Ishikawa (cell line): ENCODE results near the gene PDZD7.

Source experiments
- CEBPB ChIP-seq: IDR thresholded peaks from 2 replicates; pipeline ENCODE4 v1.6.1; 2012
- CREB1 ChIP-seq: IDR thresholded peaks from 2 replicates; pipeline ENCODE4 v1.6.1; 2012; ENCODE audit warnings: low read depth
- EGR1 ChIP-seq: IDR thresholded peaks from 2 replicates; pipeline ENCODE4 v1.6.1; 2012
- EP300 ChIP-seq: IDR thresholded peaks from 2 replicates; pipeline ENCODE4 v1.6.1; 2012; ENCODE audit warnings: borderline replicate concordance
- FOXM1 ChIP-seq: IDR thresholded peaks from 2 replicates; pipeline ENCODE4 v1.6.1; 2012; ENCODE audit warnings: low read depth, borderline replicate concordance
- MAX ChIP-seq: IDR thresholded peaks from 2 replicates; pipeline ENCODE4 v1.6.1; 2012
- NFIC ChIP-seq: IDR thresholded peaks from 2 replicates; pipeline ENCODE4 v1.6.1; 2012
- RAD21 ChIP-seq: IDR thresholded peaks from 2 replicates; pipeline ENCODE4 v1.6.1; 2012; ENCODE audit warnings: low read depth
- TAF1 ChIP-seq: IDR thresholded peaks from 2 replicates; pipeline ENCODE4 v1.6.1; 2012; ENCODE audit warnings: low read depth, mild to moderate bottlenecking
- TCF12 ChIP-seq: IDR thresholded peaks from 2 replicates; pipeline ENCODE4 v1.6.1; 2012; ENCODE audit warnings: low read depth
- TEAD4 ChIP-seq: IDR thresholded peaks from 2 replicates; pipeline ENCODE4 v1.6.1; 2012
- USF1 ChIP-seq: IDR thresholded peaks from 2 replicates; pipeline ENCODE4 v1.6.1; 2012
- YY1 ChIP-seq: IDR thresholded peaks from 2 replicates; pipeline ENCODE4 v1.6.1; 2012; ENCODE audit warnings: low read depth
- ZBTB7A ChIP-seq: IDR thresholded peaks from 2 replicates; pipeline ENCODE4 v1.6.1; 2012; ENCODE audit warnings: low read depth
- TF ChIP-seq, protein P1 (sequence below): IDR thresholded peaks from 2 replicates; pipeline ENCODE4 v1.6.1; 2012; ENCODE audit warnings: low read depth, mild to moderate bottlenecking

The PDZD7 gene

GRCh38 chr10:101047961-101048892 is 17.3 kb upstream of the PDZD7 start:
- TF ChIP-seq TCF12 (no peak), EP300 (no peak), NFIC (no peak)

DNA sequence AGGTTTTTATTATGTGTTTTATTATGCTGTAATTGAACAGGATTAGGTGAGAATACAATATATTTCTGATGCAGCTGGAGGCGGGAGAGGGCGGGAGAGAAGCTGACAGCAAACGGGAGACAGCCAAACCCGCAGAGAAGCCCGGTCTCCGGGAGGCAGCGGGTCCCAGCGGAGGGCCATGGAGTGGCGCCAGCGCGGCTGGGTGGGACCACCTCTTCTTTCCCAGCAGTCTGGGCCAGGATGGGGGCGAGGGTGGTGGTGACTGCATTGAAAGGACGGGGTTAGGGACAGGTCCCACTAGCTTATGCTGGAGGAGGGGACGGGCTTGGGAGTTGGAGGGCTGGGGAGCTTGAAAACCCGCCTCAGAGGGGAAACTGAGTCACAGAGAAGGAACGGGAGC is 16.3 kb upstream of the PDZD7 start:
- no peak for TF ChIP-seq CEBPB
- TF ChIP-seq TAF1, result no peak
- no peak for TF ChIP-seq EGR1
- TF ChIP-seq YY1, result no peak
- no peak for TF ChIP-seq TCF12
- TF ChIP-seq ZBTB7A, result no peak

DNA sequence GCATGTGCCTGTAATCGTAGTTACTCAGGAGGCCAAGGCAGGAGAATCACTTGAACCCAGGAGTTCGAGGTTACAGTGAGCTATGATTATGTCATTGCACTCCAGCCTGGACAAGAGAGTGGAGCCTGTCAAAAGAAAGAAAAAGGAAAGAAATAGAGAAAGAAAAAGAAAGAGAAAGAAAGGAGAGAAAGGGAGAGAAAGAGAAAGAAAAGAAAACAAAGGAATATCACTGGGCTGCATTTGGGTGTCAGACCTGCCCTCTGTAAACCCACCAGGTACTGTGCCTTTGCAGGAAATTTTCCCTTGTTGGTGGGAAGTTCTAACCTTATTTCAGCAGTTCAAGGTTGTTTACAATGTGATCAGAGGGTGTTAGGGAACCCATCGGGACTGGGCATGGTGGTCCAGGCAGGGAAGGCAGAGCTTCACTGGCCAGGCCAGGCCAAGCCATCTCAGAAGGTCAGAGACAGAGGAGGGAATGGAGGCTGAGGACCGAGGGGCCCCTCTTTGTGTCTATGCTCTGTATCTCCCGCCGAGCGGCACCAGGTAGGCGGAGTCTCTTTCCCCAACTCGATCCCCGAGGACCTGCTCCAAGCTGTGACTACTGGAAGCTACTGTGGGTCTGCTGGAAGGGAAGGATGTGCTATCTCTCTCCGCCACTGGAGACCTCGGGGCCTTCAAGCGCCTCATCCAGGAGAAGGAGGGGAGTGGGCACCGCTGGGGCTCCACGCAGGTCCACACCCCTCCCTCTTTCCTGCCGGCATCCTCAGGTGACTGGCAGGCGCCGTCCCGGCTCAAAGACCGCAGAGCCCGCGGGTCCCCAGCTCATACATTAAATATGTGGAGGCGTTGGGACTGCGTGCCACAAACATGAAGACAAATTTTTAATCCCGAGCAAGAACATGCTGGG is 15.7 kb upstream of the PDZD7 start:
- no peak for TF ChIP-seq MAX
- TF ChIP-seq TCF12, result no peak
- TF ChIP-seq CREB1, result no peak
- TF ChIP-seq CEBPB, result no peak
- TF ChIP-seq TEAD4, result no peak
- TF ChIP-seq EGR1, result no peak
- TF ChIP-seq RAD21, result no peak
- no peak for TF ChIP-seq ZBTB7A
- no peak for TF ChIP-seq NFIC
- TF ChIP-seq TAF1, result no peak
- TF ChIP-seq, protein P1, sequence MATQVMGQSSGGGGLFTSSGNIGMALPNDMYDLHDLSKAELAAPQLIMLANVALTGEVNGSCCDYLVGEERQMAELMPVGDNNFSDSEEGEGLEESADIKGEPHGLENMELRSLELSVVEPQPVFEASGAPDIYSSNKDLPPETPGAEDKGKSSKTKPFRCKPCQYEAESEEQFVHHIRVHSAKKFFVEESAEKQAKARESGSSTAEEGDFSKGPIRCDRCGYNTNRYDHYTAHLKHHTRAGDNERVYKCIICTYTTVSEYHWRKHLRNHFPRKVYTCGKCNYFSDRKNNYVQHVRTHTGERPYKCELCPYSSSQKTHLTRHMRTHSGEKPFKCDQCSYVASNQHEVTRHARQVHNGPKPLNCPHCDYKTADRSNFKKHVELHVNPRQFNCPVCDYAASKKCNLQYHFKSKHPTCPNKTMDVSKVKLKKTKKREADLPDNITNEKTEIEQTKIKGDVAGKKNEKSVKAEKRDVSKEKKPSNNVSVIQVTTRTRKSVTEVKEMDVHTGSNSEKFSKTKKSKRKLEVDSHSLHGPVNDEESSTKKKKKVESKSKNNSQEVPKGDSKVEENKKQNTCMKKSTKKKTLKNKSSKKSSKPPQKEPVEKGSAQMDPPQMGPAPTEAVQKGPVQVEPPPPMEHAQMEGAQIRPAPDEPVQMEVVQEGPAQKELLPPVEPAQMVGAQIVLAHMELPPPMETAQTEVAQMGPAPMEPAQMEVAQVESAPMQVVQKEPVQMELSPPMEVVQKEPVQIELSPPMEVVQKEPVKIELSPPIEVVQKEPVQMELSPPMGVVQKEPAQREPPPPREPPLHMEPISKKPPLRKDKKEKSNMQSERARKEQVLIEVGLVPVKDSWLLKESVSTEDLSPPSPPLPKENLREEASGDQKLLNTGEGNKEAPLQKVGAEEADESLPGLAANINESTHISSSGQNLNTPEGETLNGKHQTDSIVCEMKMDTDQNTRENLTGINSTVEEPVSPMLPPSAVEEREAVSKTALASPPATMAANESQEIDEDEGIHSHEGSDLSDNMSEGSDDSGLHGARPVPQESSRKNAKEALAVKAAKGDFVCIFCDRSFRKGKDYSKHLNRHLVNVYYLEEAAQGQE, result no peak

GRCh38 chr10:101044117-101044516 is 13.2 kb upstream of the PDZD7 start:
- no peak for TF ChIP-seq TAF1
- no peak for TF ChIP-seq TEAD4
- TF ChIP-seq CREB1, result no peak
- no peak for TF ChIP-seq FOXM1
- TF ChIP-seq ZBTB7A, result no peak
- TF ChIP-seq RAD21, result no peak
- TF ChIP-seq YY1, result no peak
- TF ChIP-seq EGR1, result no peak
- no peak for TF ChIP-seq TCF12
- no peak for TF ChIP-seq USF1
- TF ChIP-seq NFIC, result no peak

- TF ChIP-seq MAX, result no peak
- TF ChIP-seq, protein P1, result no peak
- no peak for TF ChIP-seq USF1
- TF ChIP-seq TEAD4, result no peak
- TF ChIP-seq FOXM1, result no peak
- no peak for TF ChIP-seq YY1
- TF ChIP-seq TCF12, result no peak
- no peak for TF ChIP-seq TAF1
- TF ChIP-seq ZBTB7A, result no peak
- TF ChIP-seq EGR1, result no peak
- TF ChIP-seq RAD21, result no peak
- TF ChIP-seq CREB1, result no peak
Measured at GRCh38 chr10:101043363-101043707, 12.4 kb upstream of the PDZD7 start.
